HepG2 (cell line): ENCODE data around the gene ATP6V0A1. TPM values are rescaled to one million over a fixed set of nuclear protein-coding genes. Genes with fewer than 3 reads are reported as not detected.

ENCODE experiments used
- AHDC1 ChIP-seq: sonication (generic); formaldehyde crosslinking; IDR thresholded peaks from 2 replicates; pipeline ENCODE4 v1.5.1; 2020; ENCODE audit warnings: mild to moderate bottlenecking, missing genetic modification reagents, borderline replicate concordance
- BCL3 ChIP-seq: sonication (generic); formaldehyde crosslinking; IDR thresholded peaks from 2 replicates; pipeline ENCODE4 v1.5.1; 2020; ENCODE audit warnings: mild to moderate bottlenecking, missing genetic modification reagents, moderate library complexity
- DNMT1 ChIP-seq: sonication (generic); formaldehyde crosslinking; IDR thresholded peaks from 2 replicates; pipeline ENCODE4 v1.5.1; 2020; ENCODE audit warnings: mild to moderate bottlenecking, missing genetic modification reagents
- DR1 ChIP-seq: sonication (generic); formaldehyde crosslinking; IDR thresholded peaks from 2 replicates; pipeline ENCODE4 v1.8.0; 2021; ENCODE audit warnings: mild to moderate bottlenecking, missing genetic modification reagents, inconsistent platforms
- ETV5 ChIP-seq: IDR thresholded peaks from 2 replicates; pipeline ENCODE4 v1.6.1; 2018; ENCODE audit warnings: missing biosample characterization, missing genetic modification reagents, inconsistent platforms, borderline replicate concordance
- FOSL2 ChIP-seq: sonication (generic); formaldehyde crosslinking; IDR thresholded peaks from 2 replicates; pipeline ENCODE4 v1.4.0; 2020; ENCODE audit warnings: missing genetic modification reagents
- MTERF4 ChIP-seq: sonication (generic); formaldehyde crosslinking; IDR thresholded peaks from 2 replicates; pipeline ENCODE4 v1.8.0; 2023; ENCODE audit warnings: mild to moderate bottlenecking, missing genetic modification reagents
- NFE2L1 ChIP-seq: sonication (generic); formaldehyde crosslinking; IDR thresholded peaks from 2 replicates; pipeline ENCODE4 v1.4.0; 2020; ENCODE audit warnings: missing genetic modification reagents, mild to moderate bottlenecking, borderline replicate concordance
- SIX1 ChIP-seq: sonication (generic); formaldehyde crosslinking; IDR thresholded peaks from 2 replicates; pipeline ENCODE4 v1.4.0; 2020; ENCODE audit warnings: missing genetic modification reagents, borderline replicate concordance
- SP140L ChIP-seq: sonication (generic); formaldehyde crosslinking; IDR thresholded peaks from 2 replicates; pipeline ENCODE4 v1.4.0; 2020; ENCODE audit warnings: missing genetic modification reagents, borderline replicate concordance
- TBX3 ChIP-seq: fragments of 450-650 bp; IDR thresholded peaks from 2 replicates; pipeline ENCODE4 v1.6.1; 2017; ENCODE audit warnings: antibody characterized with exemption, mild to moderate bottlenecking, inconsistent platforms, borderline replicate concordance
- ZNF549 ChIP-seq: sonication (generic); formaldehyde crosslinking; IDR thresholded peaks from 2 replicates; pipeline ENCODE4 v1.5.0; 2020; ENCODE audit warnings: missing genetic modification reagents
- ZNF614 ChIP-seq: IDR thresholded peaks from 2 replicates; pipeline ENCODE4 v1.6.1; 2018; ENCODE audit warnings: missing biosample characterization, missing genetic modification reagents, inconsistent platforms, borderline replicate concordance
- ZNF776 ChIP-seq: sonication (generic); formaldehyde crosslinking; IDR thresholded peaks from 2 replicates; pipeline ENCODE4 v1.4.0; 2020; ENCODE audit warnings: mild to moderate bottlenecking, missing genetic modification reagents
- ZNF879 ChIP-seq: sonication (generic); formaldehyde crosslinking; IDR thresholded peaks from 2 replicates; pipeline ENCODE4 v1.8.1; 2023; ENCODE audit warnings: missing genetic modification reagents
- polyA plus RNA-seq, 8 experiments: library from polyadenylated mRNA; depleted of rRNA in 3 of 8; stranded (reverse) in 7 of 8; unstranded in 1 of 8; fragments of >200 nt; fragmentation: Illumina TruSeq in 4 of 8; extraction: Trizol in 4 of 8; gene quantifications; 2 replicates each; pipeline versions ENCODE4 v1.2.1 to v1.2.3, GENCODE V29; 2011 to 2016; ENCODE audit warnings: low read depth in 4 of 8, missing spikeins in 1 of 8, mixed read lengths in 1 of 8; ENCODE audit not compliant: insufficient read depth in 1 of 8
- total RNA-seq, 5 experiments: library from RNA; depleted of rRNA; stranded (reverse); fragments of >200 nt; fragmentation: Illumina TruSeq; extraction: Trizol; gene quantifications; 2 replicates each; pipeline ENCODE4 v1.2.3, GENCODE V29; 2016; ENCODE audit warnings: low read depth in 1 of 5
- TF ChIP-seq, protein P1 (sequence below): sonication (generic); formaldehyde crosslinking; IDR thresholded peaks from 2 replicates; pipeline ENCODE4 v1.4.0; 2020; ENCODE audit warnings: low read depth, mild to moderate bottlenecking, missing genetic modification reagents
- TF ChIP-seq, protein P2 (sequence below): sonication (generic); formaldehyde crosslinking; IDR thresholded peaks from 2 replicates; pipeline ENCODE4 v1.8.1; 2023; ENCODE audit warnings: mild to moderate bottlenecking, inconsistent platforms, moderate library complexity, missing genetic modification reagents, borderline replicate concordance

The ATP6V0A1 gene
- total and polyA plus RNA-seq, 2 of the 13 experiments (the other 11 are each of a cell fraction or from before 2014, with no cell fraction given), result 27.9 to 54.1 TPM

DNA sequence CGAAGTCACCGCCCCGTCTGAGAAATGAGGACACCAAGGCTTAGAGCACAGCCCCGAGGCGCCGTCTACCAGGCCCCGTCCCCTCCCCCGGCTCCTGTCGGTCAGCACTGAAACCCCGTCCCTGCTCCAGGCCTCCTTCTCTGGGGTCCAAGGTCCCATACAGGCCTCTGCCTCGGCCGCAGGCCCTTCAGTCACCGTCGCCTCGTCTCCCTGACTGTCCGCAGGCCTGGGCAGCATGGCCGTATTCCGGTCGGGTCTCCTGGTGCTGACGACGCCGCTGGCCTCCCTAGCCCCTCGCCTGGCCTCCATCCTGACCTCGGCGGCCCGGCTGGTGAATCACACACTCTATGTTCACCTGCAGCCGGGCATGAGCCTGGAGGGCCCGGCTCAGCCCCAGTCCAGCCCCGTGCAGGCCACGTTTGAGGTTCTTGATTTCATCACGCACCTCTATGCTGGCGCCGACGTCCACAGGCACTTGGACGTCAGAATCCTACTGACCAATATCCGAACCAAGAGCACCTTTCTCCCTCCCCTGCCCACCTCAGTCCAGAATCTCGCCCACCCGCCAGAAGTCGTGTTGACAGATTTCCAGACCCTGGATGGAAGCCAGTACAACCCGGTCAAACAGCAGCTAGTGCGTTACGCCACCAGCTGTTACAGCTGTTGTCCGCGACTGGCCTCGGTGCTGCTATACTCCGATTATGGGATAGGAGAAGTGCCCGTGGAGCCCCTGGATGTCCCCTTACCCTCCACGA, 103.9 kb downstream of the ATP6V0A1 start (continued):
- TF ChIP-seq AHDC1 (CRISPR knock-in tag) (no peak; the same call in 1 of the 2 replicates), ZNF776 (CRISPR knock-in tag) (no peak), MTERF4 (CRISPR knock-in tag) (peak; percentile 67; the same call in 1 of the 2 replicates), ZNF879 (peak; percentile 88), BCL3 (peak; percentile 20; the same call in 1 of the 2 replicates), ZNF549 (CRISPR knock-in tag) (no peak), FOSL2 (CRISPR knock-in tag) (peak; percentile 3; the same call in 1 of the 2 replicates), DNMT1 (0 out of 2 replicates have a peak, but pooled peaks have one; percentile 34), SP140L (CRISPR knock-in tag) (no peak), TBX3 (0 out of 2 replicates have a peak, but pooled peaks have one; percentile 10), SIX1 (CRISPR knock-in tag) (no peak), ZNF614 (no peak; the same call in 1 of the 2 replicates), DR1 (CRISPR knock-in tag) (no peak), ETV5 (CRISPR knock-in tag) (no peak), NFE2L1 (CRISPR knock-in tag) (peak; percentile 77)
- TF ChIP-seq, protein P1, sequence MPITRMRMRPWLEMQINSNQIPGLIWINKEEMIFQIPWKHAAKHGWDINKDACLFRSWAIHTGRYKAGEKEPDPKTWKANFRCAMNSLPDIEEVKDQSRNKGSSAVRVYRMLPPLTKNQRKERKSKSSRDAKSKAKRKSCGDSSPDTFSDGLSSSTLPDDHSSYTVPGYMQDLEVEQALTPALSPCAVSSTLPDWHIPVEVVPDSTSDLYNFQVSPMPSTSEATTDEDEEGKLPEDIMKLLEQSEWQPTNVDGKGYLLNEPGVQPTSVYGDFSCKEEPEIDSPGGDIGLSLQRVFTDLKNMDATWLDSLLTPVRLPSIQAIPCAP (CRISPR knock-in tag), result 0 out of 2 replicates have a peak, but pooled peaks have one; percentile 11
- TF ChIP-seq, protein P2, sequence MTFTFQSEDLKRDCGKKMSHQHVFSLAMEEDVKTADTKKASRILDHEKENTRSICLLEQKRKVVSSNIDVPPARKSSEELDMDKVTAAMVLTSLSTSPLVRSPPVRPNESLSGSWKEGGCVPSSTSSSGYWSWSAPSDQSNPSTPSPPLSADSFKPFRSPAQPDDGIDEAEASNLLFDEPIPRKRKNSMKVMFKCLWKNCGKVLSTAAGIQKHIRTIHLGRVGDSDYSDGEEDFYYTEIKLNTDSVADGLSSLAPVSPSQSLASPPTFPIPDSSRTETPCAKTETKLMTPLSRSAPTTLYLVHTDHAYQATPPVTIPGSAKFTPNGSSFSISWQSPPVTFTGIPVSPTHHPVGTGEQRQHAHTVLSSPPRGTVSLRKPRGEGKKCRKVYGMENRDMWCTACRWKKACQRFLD (CRISPR knock-in tag), result peak; percentile 35; the same call in 1 of the 2 replicates
